NB4 (cell line): Measurements from ENCODE around the gene CHN1.

Experiments
- DNase-seq: peaks from one replicate; pipeline ENCODE4 v3.0.0; 2010; ENCODE audit warnings: low read depth
- H3K4me3 ChIP-seq: one replicate; pipeline ENCODE4 v1.5.1; 2011; ENCODE audit warnings: mild to moderate bottlenecking, low read depth, low read length, moderate library complexity
- MYC ChIP-seq: IDR thresholded peaks from 2 replicates; pipeline ENCODE4 v1.6.1; 2011; ENCODE audit warnings: low read depth, low read length
- POLR2A ChIP-seq: IDR thresholded peaks from 2 replicates; pipeline ENCODE4 v1.6.1; 2011; ENCODE audit warnings: mild to moderate bottlenecking; ENCODE audit not compliant: insufficient read length; ENCODE audit errors: extremely low read depth
- TF ChIP-seq, protein P1 (sequence below): IDR thresholded peaks from 2 replicates; pipeline ENCODE4 v1.6.1; 2011; ENCODE audit warnings: low read depth, low read length
- TF ChIP-seq, protein P2 (sequence below): IDR thresholded peaks from one replicate; pipeline ENCODE4 v1.5.1; 2012; ENCODE audit warnings: low read depth, low read length

Gene CHN1

DNA sequence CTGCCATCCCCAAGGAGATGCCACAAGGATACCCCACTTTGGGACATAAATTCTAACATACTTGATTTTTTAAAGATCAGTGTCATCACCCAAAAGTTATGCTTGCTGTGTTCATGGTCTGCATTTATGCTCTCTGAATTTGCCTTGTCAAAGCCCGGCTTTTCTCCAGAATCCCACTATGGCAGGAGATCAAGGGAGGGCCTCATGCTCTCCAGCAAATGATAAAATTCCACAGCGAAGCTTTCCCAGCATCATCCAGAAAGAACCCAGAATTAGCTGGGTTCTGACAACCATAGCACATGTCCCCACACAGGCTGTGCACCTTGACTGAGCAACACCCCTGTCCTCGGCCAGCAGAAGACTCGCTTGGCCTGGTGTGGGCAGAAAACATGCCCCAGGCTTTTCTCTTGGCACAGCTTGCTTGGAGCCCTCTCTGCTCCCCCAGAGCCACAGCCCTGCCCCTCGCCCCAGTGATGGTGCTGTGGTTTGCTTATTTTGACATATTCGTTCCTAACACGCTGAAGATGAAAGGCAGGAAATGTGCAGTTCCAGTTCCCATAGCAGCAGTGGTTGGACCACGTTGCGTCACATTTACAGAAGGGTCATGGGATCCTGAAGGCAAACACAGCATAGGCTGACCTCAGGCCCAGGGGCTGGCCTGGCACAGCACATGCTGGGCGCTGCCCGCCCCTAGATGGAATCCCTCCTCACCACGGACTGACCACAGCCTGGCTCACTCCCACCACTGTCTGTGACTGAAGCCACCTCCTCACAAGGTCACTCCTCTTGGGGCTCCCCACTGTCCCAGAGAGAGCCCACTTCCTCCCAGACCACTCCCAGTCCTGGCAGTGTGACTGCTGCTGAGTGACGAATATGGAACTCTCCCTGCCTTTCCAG lies 226.8 kb downstream of the CHN1 start:
- peak; percentile 84 for DNase-seq
- no peak overlapping the region for H3K4me3 ChIP-seq
- TF ChIP-seq, protein P1, sequence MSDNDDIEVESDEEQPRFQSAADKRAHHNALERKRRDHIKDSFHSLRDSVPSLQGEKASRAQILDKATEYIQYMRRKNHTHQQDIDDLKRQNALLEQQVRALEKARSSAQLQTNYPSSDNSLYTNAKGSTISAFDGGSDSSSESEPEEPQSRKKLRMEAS, result peak; percentile 30; the same call in 1 of the 2 replicates
- TF ChIP-seq POLR2A (no peak), MYC (no peak)

DNA sequence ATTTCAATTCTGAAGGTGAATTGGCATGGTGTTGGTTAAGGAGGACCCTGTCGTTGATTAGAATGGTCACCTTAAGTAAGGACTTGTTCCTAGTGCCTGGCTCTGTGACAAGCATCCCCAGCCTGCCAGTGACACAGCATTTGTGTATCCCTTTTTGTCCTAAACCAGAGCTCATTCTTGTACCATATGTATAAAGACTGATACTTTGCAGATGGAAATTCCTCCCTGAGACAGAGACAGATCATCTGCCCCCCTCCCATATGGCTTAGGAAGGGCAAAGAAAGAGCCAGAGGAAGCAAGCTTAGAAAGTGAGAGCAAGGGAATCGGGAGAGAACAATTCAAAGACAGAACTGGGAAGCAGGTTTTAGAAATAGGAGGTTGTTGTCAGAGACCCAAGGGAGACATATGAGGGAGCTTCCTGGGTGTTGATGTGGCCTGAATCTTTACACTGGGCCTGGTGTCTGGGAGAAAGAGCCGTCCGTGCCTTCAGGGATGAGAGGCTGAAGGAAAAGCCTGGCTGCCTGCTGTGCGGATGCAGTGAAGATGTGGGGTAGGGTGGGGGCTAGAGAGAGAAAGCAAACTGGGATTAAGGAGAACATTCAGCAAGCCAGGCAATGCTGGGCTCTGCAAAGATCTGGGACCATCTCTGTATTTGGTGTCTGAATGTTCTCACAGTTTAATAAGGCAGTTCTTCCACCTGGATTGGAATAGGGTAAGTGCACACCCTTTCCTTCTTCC lies 227.7 kb downstream of the CHN1 start:
- no peak for TF ChIP-seq POLR2A
- no peak for TF ChIP-seq MYC
- TF ChIP-seq, protein P2, sequence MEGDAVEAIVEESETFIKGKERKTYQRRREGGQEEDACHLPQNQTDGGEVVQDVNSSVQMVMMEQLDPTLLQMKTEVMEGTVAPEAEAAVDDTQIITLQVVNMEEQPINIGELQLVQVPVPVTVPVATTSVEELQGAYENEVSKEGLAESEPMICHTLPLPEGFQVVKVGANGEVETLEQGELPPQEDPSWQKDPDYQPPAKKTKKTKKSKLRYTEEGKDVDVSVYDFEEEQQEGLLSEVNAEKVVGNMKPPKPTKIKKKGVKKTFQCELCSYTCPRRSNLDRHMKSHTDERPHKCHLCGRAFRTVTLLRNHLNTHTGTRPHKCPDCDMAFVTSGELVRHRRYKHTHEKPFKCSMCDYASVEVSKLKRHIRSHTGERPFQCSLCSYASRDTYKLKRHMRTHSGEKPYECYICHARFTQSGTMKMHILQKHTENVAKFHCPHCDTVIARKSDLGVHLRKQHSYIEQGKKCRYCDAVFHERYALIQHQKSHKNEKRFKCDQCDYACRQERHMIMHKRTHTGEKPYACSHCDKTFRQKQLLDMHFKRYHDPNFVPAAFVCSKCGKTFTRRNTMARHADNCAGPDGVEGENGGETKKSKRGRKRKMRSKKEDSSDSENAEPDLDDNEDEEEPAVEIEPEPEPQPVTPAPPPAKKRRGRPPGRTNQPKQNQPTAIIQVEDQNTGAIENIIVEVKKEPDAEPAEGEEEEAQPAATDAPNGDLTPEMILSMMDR, result no peak
- TF ChIP-seq, protein P1, result no peak
- H3K4me3 ChIP-seq, result no peak overlapping the region
- no peak for DNase-seq

DNA sequence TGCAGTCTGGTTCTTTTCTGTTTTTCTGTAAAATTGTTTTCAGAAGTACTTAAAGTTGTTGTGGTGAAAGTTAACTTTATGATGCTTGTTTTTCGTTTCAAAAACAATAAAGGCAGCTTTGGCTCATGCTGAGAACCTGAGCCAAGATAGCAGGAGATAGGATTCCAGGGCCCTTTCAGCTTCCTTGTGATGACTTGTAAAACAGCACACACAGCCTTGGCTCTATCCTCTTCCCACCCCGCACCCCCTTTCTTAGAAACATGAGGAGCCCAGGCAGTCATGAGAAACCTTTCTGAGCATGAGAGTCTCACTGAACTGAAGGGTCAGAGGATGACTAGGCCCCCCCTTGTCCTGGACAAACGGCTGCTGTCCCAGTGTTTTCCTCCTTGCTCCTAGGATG lies 228.5 kb downstream of the CHN1 start:
- TF ChIP-seq, protein P1, result no peak
- TF ChIP-seq POLR2A (no peak), MYC (no peak)
- TF ChIP-seq, protein P2, result no peak
- no peak overlapping the region for H3K4me3 ChIP-seq
- DNase-seq, result no peak

DNA sequence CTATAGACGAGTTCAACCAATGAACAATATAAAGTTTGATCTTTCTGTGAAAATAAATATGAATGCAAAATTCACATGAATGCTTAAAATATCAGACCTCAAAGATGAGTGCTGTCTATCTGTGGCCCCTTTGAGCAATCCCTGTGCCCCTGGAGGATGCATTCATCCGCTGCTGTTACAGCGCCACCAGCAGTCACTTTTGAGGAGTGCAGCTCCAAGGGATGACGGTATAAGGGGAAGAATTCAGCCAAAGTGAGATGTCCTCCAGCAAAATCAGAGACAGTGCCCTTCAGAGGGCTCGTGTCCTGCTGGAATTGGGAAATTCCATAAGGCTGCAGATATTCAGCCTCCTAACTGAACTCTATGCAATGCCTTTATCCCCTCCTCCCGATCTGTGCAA lies 229.0 kb downstream of the CHN1 start:
- H3K4me3 ChIP-seq, result no peak overlapping the region
- no peak for DNase-seq
- TF ChIP-seq, protein P2, result peak; percentile 44
- TF ChIP-seq POLR2A, result no peak

DNA sequence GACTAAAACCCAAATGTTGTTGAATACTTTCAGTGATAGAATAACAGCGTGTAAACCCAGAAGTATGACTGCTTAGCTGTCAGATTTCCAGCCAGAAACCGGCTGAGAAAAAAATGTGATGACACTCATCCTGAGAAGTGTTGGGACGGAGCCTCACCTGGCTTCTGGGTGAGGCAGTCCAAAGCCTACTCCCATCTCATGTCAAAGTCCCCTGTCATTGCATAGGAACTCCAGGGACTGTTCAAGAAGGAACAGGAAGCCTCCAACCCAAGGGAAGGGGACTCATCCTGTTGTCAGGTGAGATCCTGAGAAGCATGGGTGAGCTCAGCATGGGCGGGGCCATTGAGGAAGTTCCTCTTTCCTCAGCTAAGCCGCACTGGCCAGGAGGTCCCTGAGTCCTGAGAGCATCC lies 229.6 kb downstream of the CHN1 start:
- TF ChIP-seq, protein P1, result no peak
- no peak for TF ChIP-seq POLR2A
- TF ChIP-seq MYC, result no peak
- TF ChIP-seq, protein P2, result no peak
- peak; percentile 22 for DNase-seq
- H3K4me3 ChIP-seq, result no peak overlapping the region

DNA sequence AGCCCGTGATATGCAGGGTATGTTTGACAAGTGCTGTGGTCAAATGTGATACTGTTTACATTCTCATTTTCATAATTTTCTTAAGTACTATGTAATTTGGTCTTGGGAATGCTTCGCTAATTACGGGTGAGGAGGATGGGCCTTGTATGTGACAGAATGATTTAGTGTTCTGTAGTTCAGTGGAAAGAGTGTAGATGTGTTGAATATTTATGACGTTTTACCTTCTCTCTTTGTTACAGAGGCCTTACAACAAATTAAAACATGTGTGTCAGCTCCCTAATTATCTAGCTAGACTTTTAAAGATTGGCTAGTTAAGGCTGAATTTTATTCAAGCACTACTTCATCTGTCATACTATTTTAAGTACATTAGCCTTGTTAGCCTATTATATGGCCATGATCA lies 230.3 kb downstream of the CHN1 start:
- no peak for DNase-seq
- no peak for TF ChIP-seq POLR2A
- TF ChIP-seq, protein P2, result no peak
- TF ChIP-seq MYC, result no peak
- TF ChIP-seq, protein P1, result no peak
- no peak overlapping the region for H3K4me3 ChIP-seq
